GM12891 (cell line): ENCODE results near the gene SLC6A19.

ENCODE experiments used
- DNase-seq: peaks from one replicate; pipeline ENCODE4 v3.0.0; 2011; ENCODE audit warnings: low spot score; ENCODE audit not compliant: insufficient read length
- FAIRE-seq: peaks from 2 replicates; lab custom pipeline; 2011; peaks lifted over from hg19 to GRCh38; lab: Jason Lieb, UNC
- PAX5 ChIP-seq: IDR thresholded peaks from 2 replicates; pipeline ENCODE4 v1.6.1; 2011; ENCODE audit warnings: low read length, moderate library complexity, mild to moderate bottlenecking; ENCODE audit not compliant: insufficient read depth, severe bottlenecking
- POLR2A ChIP-seq: IDR thresholded peaks from 2 replicates; pipeline ENCODE4 v1.6.1; 2011; ENCODE audit warnings: low read depth, low read length, control low read depth
- POLR2AphosphoS5 ChIP-seq: IDR thresholded peaks from 2 replicates; pipeline ENCODE4 v1.6.1; 2011; ENCODE audit warnings: low read depth, low read length, control low read depth
- POU2F2 ChIP-seq: IDR thresholded peaks from 2 replicates; pipeline ENCODE4 v1.6.1; 2011; ENCODE audit warnings: low read depth, mild to moderate bottlenecking, control low read depth, low read length, moderate library complexity
- SPI1 ChIP-seq: IDR thresholded peaks from 2 replicates; pipeline ENCODE4 v1.6.1; 2011; ENCODE audit warnings: low read depth, low read length, control low read depth
- TAF1 ChIP-seq: IDR thresholded peaks from 2 replicates; pipeline ENCODE4 v1.6.1; 2011; ENCODE audit warnings: low read depth, low read length, control low read depth

Gene SLC6A19

DNA sequence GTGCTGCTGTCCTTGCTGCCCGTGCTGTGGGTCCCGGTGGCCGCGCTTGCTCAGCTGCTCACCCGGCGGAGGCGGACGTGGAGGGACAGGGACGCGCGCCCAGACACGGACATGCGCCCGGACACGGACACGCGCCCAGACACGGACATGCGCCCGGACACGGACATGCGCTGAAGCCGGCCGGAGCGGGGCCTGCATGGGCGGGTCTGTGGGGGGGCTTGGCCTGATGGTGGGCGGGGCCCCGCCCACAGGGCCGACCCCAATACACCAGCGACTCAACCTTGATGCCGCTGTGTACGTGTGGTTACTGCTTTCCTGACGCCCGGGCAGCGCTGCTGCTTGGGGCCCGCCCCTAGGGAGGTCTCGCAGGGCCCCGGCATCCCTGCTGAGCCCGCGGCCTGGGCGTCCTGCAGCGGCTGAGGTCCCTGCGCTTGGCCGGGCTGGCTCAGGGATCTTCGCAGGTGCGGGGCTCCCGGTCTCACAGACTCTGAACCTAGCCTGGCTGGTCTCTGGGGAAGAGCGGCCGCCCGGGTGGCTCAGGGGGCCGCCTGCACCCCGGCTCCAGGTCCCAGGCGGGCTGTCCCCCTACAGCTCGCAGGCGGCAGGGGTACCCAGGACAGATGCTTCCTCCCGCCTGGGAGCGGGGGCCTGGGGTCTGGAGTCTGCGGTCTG, 44.6 kb downstream of the SLC6A19 start:
- FAIRE-seq (no peak), DNase-seq (no peak)
- no peak for TF ChIP-seq TAF1
- TF ChIP-seq SPI1: no peak
- TF ChIP-seq POU2F2: no peak
- TF ChIP-seq PAX5: no peak
- TF ChIP-seq POLR2AphosphoS5: no peak
- TF ChIP-seq POLR2A: no peak

DNA sequence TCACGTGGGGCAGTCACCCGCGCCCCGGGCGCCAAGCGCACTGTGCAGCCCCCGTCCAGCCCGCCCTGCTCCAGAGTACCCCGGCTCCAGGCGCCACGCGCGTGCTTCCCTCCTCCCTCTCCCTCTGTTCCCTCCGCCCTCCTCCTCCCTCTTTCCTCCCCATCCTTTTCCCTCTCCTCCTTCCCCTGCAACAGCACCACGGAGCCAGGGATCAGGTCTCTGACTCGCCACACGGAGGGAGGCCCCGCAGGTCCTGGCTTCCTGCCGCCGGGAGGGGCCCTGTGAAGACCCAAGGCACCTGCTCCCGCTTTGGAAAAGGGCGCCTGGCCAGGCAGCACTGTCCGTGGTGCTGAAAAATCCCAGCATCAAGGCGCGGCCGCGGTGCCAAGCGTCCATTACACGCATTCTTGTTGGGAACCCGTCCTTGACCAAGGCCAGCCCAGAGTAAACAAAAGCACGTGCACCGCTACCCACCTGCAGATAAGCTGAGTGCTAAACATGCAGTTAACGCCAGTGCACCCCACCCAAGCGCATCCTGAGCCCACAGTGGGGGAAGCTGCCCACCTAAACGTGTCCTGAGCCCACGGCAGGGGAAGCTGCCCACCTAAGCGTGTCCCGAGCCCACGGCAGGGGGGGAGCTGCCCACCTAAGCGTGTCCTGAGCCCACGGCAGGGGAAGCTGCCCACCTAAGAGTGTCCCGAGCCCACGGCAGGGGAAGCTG, 45.5 kb downstream of the SLC6A19 start:
- DNase-seq: no peak
- FAIRE-seq: no peak
- no peak for TF ChIP-seq SPI1
- no peak for TF ChIP-seq PAX5
- no peak for TF ChIP-seq POU2F2
- TF ChIP-seq POLR2A: no peak
- TF ChIP-seq TAF1: no peak
- no peak for TF ChIP-seq POLR2AphosphoS5

DNA sequence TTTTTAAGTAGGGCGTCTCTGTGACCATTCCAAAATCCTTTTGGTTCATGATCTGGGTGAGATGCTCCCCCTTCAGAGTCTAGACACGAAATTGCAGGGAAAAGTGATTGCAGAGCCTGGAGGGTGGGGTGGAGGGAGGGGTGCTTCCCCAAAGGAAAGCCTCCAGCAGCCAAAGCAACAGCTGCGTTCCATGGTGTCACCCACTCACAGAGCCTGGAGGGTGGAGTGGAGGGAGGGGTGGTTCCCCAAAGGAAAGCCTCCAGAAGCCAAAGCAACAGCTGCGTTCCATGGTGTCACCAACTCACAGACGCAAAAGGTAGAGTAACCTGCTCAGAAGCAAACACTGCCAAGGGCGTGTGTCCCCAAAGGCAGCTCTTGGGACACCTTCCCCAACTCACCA, 46.4 kb downstream of the SLC6A19 start:
- no peak for DNase-seq
- FAIRE-seq: no peak
- TF ChIP-seq TAF1: no peak
- TF ChIP-seq POLR2A: no peak
- TF ChIP-seq POLR2AphosphoS5: no peak
- TF ChIP-seq PAX5: no peak
- no peak for TF ChIP-seq SPI1
- no peak for TF ChIP-seq POU2F2

DNA sequence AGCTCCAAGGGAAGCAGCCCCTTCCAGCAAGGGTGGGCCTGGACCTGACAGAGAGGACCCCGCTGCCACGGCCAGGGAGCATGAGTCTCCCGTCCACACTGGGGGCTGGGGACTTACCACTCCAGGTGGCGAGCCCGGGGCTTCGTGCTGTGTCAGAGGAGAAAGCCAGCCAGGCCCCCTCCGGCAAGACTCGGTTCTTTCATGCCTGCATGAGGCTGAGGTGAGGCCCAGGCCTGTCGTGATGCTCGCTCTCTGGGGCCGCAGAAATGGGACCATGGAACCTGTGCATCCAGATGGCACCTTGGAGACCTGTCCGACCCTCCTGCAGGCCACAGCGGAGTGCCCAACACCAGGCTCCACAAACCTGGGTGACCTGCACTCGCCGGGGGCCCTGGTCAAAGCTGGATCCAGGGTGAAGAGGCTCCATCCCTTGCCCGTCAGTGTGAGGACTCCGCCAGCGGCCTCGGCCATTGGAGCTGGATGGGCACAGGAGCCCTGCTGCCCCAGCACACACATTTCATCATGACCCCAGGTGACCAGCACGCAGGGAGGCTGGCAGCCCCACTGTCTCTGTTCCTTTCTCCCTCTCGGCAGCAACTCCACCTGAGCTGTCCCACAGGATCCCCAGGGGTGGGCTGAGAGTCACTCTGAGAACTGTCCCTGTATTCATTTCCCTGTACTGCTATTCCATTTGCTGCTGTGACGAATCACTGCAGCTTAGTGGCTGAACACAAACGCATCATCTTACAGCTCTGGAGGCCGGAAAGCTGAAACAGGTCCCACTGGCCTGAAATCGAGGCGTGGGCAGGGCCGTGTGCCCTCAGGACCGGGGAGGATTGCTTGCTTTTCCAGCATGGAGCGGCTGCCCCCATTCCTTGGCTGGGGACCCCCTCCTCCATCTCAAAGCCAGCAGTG, 48.2 kb downstream of the SLC6A19 start:
- no peak for FAIRE-seq
- no peak for DNase-seq
- TF ChIP-seq TAF1 (no peak), POLR2AphosphoS5 (no peak), POLR2A (no peak), PAX5 (no peak), POU2F2 (no peak), SPI1 (no peak)

DNA sequence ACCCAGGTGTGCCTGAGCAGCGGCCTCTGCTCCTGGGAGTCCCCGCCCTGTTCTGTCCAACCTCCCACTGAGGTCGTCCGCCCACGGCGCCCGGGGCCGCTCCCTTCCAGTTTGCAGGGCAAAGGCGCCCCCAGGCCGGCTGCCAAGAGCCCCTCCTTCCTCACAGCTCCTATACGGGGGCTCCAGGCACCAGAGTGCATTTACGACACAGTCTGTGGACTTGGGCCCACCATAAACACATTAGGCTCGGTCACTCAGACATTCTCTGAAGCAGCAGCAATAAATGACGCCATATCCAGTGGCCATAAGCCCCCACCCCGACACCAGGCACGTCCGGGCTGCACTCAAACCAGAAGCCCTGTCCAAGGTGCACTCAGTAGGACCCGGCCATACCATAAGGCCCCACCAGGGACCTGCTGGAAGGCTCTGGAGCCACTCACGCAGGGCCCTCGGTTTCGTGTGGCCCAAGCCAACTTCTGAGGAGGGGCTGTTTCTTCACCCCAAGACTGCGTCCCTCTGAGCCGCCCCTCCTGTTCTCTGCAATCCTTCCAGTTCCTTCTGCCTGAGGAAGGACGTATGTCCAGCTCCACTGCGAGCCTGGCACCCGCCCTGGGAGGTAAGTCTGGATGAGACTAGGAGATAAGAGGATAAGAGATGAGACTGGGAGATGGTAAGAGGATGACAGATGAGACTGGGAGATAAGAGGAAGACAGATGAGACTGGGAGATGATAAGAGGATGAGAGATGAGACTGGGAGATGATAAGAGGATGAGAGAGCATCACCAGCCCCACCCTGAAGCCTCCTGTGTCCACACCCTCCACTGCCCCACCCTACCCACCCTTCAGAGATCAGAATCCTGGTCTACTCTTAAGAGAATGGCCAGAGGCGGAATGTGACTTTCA, 50.5 kb downstream of the SLC6A19 start:
- DNase-seq (no peak), FAIRE-seq (no peak)
- TF ChIP-seq PAX5 (no peak), POU2F2 (no peak), POLR2AphosphoS5 (no peak), POLR2A (no peak), SPI1 (no peak), TAF1 (no peak)

DNA sequence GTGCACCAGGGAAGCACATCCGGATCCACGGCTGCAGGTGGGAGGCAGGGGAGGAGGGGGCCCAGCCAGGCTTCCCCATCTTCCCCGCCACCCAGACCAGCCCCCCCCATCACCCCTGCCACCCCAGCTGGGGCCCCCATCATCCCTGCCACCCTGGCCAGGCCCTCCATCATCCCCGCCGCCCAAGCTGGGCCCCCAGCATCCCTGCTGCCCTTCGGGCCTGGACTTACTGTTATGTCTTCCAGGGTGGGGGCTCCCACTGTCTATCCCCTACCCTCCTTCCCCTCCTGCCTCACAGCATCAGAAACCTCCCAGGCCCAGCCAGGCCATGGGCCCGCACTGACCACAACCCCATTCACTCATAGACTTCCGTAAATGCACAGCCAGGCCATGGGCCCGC, 51.3 kb downstream of the SLC6A19 start:
- no peak for FAIRE-seq
- no peak for DNase-seq
- TF ChIP-seq PAX5 (no peak), TAF1 (no peak), POLR2AphosphoS5 (no peak), POLR2A (no peak), SPI1 (no peak), POU2F2 (no peak)

DNA sequence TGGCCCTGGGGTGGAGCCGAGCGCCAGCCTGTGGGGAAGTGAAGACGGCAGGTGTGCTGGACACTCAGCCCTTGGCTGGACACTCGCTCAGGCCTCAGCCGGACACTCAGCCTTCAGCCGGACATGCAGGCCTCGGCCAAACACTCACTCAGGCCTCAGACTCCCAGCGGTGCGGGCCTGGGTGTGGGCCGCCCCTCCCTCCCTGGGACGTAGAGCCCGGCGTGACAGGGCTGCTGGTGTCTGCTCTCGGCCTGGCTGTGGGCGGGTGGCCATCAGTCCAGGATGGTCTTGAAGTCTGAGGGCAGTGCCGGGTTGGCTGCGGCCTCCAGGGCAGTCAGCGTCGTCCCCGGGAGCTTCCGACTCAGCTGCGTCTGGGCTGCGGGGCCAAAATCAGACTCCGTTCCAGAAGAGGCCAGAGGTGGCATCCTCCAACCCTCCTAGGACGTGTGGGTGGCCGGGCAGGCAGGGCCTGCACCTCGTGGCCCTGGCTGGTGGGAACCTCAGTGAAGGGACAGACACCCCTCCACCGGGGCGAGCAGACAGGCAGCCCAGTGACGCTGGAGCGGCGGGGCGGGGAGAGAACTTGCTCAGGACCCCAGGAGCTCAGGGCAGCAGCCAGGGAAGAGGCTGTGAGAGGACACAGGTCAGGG, 52.2 kb downstream of the SLC6A19 start:
- FAIRE-seq: no peak
- DNase-seq: no peak
- no peak for TF ChIP-seq TAF1
- TF ChIP-seq PAX5: no peak
- no peak for TF ChIP-seq POLR2A
- no peak for TF ChIP-seq POU2F2
- no peak for TF ChIP-seq SPI1
- TF ChIP-seq POLR2AphosphoS5: no peak
